22Rv1 (cell line): ENCODE measurements around the gene CLCA2.

ENCODE experiments used
- H3K27ac ChIP-seq: fragments of 450-650 bp; 2 replicates; pipeline ENCODE4 v1.5.1; 2017
- CTCF ChIP-seq: fragments of 450-650 bp; IDR thresholded peaks from 2 replicates; pipeline ENCODE4 v1.5.1; 2017; ENCODE audit warnings: mild to moderate bottlenecking
- ZFX ChIP-seq: fragments of 450-650 bp; IDR thresholded peaks from 2 replicates; pipeline ENCODE4 v1.6.1; 2017; ENCODE audit warnings: antibody characterized with exemption, borderline replicate concordance

CLCA2 gene

DNA sequence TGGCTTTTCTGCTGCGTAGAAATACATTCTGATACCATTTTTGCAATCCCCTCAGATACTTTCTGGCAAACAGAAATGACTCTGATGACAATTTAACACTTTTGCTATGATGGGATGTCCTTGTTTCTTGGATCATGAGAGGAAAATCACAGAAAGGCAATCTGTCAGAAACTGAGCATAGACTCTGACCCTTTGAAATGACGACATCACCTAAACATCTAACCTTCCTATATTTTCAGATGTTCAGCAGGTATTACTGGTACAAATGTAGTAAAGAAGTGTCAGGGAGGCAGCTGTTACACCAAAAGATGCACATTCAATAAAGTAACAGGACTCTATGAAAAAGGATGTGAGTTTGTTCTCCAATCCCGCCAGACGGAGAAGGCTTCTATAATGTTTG, 58.0 kb downstream of the CLCA2 start:
- no peak overlapping the region for H3K27ac ChIP-seq
- TF ChIP-seq CTCF (no peak), ZFX (no peak)

GRCh38 chr1:86487131-86487810, 63.3 kb downstream of the CLCA2 start:
- TF ChIP-seq ZFX (no peak), CTCF (no peak)

DNA sequence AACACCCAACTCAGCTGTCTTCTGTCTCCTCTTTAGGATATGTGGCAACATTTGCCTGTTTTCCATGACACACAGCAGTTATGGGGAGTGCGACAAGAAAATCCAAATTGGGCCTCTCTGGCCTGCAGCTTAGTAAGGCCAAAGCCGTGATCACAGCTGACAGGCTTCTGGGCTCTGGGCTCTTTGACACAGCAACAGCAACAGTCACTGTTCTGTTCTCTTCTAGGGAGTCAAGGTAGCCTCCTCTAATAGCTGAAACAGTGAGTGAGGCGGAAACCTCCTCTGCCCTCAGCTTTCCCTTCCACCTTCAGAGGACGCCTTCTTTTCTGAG, 63.8 kb downstream of the CLCA2 start:
- H3K27ac ChIP-seq = no peak overlapping the region
- TF ChIP-seq ZFX = no peak

More at GRCh38 chr1:86487131-86487810, 63.3 kb downstream of the CLCA2 start:
- H3K27ac ChIP-seq = no peak overlapping the region

- H3K27ac ChIP-seq = no peak overlapping the region
- TF ChIP-seq CTCF (no peak), ZFX (no peak)
These were observed 65.4 kb downstream of the CLCA2 start for GRCh38 chr1:86489242-86489878.

DNA sequence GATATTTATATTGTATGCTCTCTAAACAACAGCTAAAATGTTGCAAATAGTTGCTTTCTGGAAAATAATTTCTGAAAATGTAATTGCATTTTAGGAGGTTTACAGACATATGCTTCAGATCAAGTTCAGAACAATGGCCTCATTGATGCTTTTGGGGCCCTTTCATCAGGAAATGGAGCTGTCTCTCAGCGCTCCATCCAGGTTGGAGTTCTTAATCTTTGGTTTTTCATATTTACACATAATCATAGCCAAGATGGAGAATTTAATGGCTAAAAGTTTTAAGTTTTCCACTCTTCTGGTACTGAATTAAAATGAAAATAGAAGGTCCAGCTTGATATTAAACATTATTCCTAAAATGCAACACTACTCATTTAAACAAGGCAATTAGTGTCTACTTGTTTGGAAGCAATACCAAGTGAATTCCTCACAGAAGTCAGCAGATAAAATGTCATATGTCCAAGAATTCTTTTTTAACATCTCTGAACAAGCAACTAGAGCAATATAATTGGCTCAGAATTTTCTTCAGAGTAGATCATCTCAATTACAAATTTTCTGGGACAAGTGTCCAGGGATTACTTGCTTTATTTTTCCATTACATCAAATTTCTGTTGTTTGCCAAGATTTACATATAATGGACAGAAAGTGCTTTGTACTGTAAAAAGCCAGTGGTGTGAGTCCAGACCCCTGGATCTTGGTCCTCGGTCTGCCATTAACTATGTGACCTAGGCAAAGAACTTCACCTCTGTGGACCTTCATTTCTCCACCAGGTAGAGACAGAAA, 67.4 kb downstream of the CLCA2 start:
- TF ChIP-seq ZFX = no peak
- no peak for TF ChIP-seq CTCF
- no peak overlapping the region for H3K27ac ChIP-seq

DNA sequence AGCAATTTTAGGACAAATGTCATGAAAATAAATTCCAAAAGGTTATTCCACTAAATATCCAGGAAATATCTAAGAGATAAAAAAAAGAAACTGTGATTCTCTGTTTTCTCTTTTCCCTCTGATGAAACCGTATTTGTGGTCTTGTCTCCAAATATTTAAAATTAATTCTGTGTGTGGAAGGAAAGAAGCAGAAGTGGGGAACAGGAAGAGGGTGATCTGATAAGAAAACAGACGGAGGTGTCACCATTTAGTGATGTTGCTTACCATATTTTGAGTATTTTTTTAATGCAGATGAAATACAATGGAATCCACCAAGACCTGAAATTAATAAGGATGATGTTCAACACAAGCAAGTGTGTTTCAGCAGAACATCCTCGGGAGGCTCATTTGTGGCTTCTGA, 74.3 kb downstream of the CLCA2 start:
- TF ChIP-seq CTCF (no peak), ZFX (no peak)

GRCh38 chr1:86499987-86500593, 76.1 kb downstream of the CLCA2 start:
- no peak for TF ChIP-seq ZFX
- peak; percentile 97 for TF ChIP-seq CTCF
- H3K27ac ChIP-seq = no peak overlapping the region

More for the DNA sequence above, 74.3 kb downstream of the CLCA2 start:
- no peak overlapping the region for H3K27ac ChIP-seq
